HepG2 (cell line): Measurements from ENCODE around the gene UGT2A3. TPM values are rescaled to one million over a fixed set of nuclear protein-coding genes. Genes with fewer than 3 reads are reported as not detected.

ENCODE experiments used
- ATAC-seq: fragments of 200-7000 bp; cut with Tn5 transposase; 3 replicates; pipeline ENCODE4 v1.9.1; 2020; ENCODE audit warnings: mild to moderate bottlenecking, moderate library complexity
- BruUV-seq: library from RNA; stranded (reverse); fragments of 400-500 nt; replicated peaks from 2 replicates; lab custom pipeline; 2021; lab: Mats Ljungman, UMichigan
- CTCF ChIA-PET: fragments of 300-600 bp; formaldehyde crosslinking; extraction: SDS; loops from one replicate; lab custom pipeline; 2021; ENCODE audit warnings: low total read pairs, inconsistent platforms, low intra/inter-chr PET ratio; lab: Yijun Ruan, JAX
- POLR2A ChIA-PET: fragments of 350-600 bp; sonication (Branson Sonifier 250); formaldehyde crosslinking; loops from one replicate; lab custom pipeline; 2020; ENCODE audit warnings: antibody characterized with exemption, inconsistent platforms; lab: Yijun Ruan, JAX
- DNase-seq: peaks from one replicate; pipeline ENCODE4 v3.0.0-alpha.2; 2015; ENCODE audit warnings: low spot score
- FAIRE-seq: peaks from 3 replicates; lab custom pipeline; 2011; peaks lifted over from hg19 to GRCh38; lab: Jason Lieb, UNC
- H2AFZ ChIP-seq: one replicate; pipeline ENCODE4 v1.6.1; 2011; ENCODE audit warnings: low read length, inconsistent platforms
- H3K27ac ChIP-seq: fragments of 300-600 bp; 3 replicates; pipeline ENCODE4 v1.8.0; 2011; ENCODE audit warnings: mixed run types, mild to moderate bottlenecking, mixed read lengths, low read length, inconsistent platforms; ENCODE audit not compliant: insufficient read depth; ENCODE audit errors: extremely low read length
- H3K27me3 ChIP-seq, 2 experiments: fragments of 200-600 bp in 1 of 2; 2 replicates in 1 of 2; 3 replicates in 1 of 2; pipeline versions ENCODE4 v1.6.0 to v1.8.0; 2011; ENCODE audit warnings: low read length in 2 of 2, mild to moderate bottlenecking in 2 of 2, moderate library complexity in 2 of 2, inconsistent platforms in 1 of 2; ENCODE audit not compliant: insufficient read depth in 2 of 2, control insufficient read depth in 1 of 2
- H3K36me3 ChIP-seq, 2 experiments: fragments of 200-600 bp in 1 of 2; replicated peaks in 1 of 2; 2 replicates in 1 of 2; 3 replicates in 1 of 2; pipeline versions ENCODE4 v1.5.1 to v1.8.0; 2011; ENCODE audit warnings: low read length in 2 of 2, inconsistent platforms in 1 of 2; ENCODE audit not compliant: insufficient read depth in 2 of 2, control insufficient read depth in 1 of 2
- H3K4me1 ChIP-seq: 2 replicates; pipeline ENCODE4 v1.5.1; 2012; ENCODE audit warnings: low read length, inconsistent platforms; ENCODE audit not compliant: insufficient read depth
- H3K4me2 ChIP-seq: 2 replicates; pipeline ENCODE4 v1.6.0; 2011; ENCODE audit warnings: low read depth, low read length, inconsistent platforms
- H3K4me3 ChIP-seq, 3 experiments: fragments of 200-600 bp in 1 of 3; sonication (generic), shearing (Covaris generic) in 1 of 3; replicated peaks in 1 of 3; 2 replicates each; pipeline ENCODE4 v1.5.1; 2011 to 2016; ENCODE audit warnings: low read length in 3 of 3, inconsistent platforms in 2 of 3, low read depth in 2 of 3, mild to moderate bottlenecking in 2 of 3, control low read depth in 1 of 3, mixed read lengths in 1 of 3; ENCODE audit not compliant: insufficient read depth in 1 of 3
- H3K79me2 ChIP-seq: one replicate; pipeline ENCODE4 v1.6.1; 2011; ENCODE audit warnings: low read length, inconsistent platforms; ENCODE audit not compliant: insufficient read depth
- H3K9ac ChIP-seq: 2 replicates; pipeline ENCODE4 v1.6.0; 2011; ENCODE audit warnings: mild to moderate bottlenecking, low read depth, low read length, inconsistent platforms; ENCODE audit not compliant: insufficient read depth
- H3K9me3 ChIP-seq: 2 replicates; pipeline ENCODE4 v1.5.1; 2012; ENCODE audit warnings: mild to moderate bottlenecking, low read length
- H4K20me1 ChIP-seq: 2 replicates; pipeline ENCODE4 v1.6.0; 2011; ENCODE audit warnings: inconsistent platforms, mild to moderate bottlenecking, low read length, moderate library complexity; ENCODE audit not compliant: insufficient read depth
- ARNTL ChIP-seq: sonication (generic); formaldehyde crosslinking; IDR thresholded peaks from 2 replicates; pipeline ENCODE4 v1.4.0; 2020; ENCODE audit warnings: mild to moderate bottlenecking, missing genetic modification reagents
- BRCA1 ChIP-seq: sonication (generic); formaldehyde crosslinking; IDR thresholded peaks from 2 replicates; pipeline ENCODE4 v1.4.0; 2020; ENCODE audit warnings: missing genetic modification reagents
- CREB1 ChIP-seq, 2 experiments: fragments of 450-650 bp in 1 of 2; IDR thresholded peaks; 2 replicates each; pipeline ENCODE4 v1.6.1; 2016 to 2017; ENCODE audit warnings: control low read depth in 1 of 2, mild to moderate bottlenecking in 1 of 2, missing compliant biosample characterization in 1 of 2, missing genetic modification characterization in 1 of 2
- DNMT3B ChIP-seq: conservative IDR thresholded peaks from 2 replicates; pipeline ENCODE4 v1.6.1; 2016; ENCODE audit warnings: missing biosample characterization, control low read depth
- ETV6 ChIP-seq: sonication (generic); formaldehyde crosslinking; conservative IDR thresholded peaks from 2 replicates; pipeline ENCODE4 v1.4.0; 2020; ENCODE audit warnings: missing genetic modification reagents
- FLYWCH1 ChIP-seq: sonication (generic); formaldehyde crosslinking; IDR thresholded peaks from 2 replicates; pipeline ENCODE4 v1.8.1; 2023; ENCODE audit warnings: mild to moderate bottlenecking, missing genetic modification reagents
- FOSL1 ChIP-seq: sonication (generic); formaldehyde crosslinking; IDR thresholded peaks from 2 replicates; pipeline ENCODE4 v1.9.0; 2021; ENCODE audit warnings: missing genetic modification reagents, borderline replicate concordance
- FOSL2 ChIP-seq: sonication (generic); formaldehyde crosslinking; IDR thresholded peaks from 2 replicates; pipeline ENCODE4 v1.4.0; 2020; ENCODE audit warnings: missing genetic modification reagents
- KLF12 ChIP-seq: sonication (generic); formaldehyde crosslinking; IDR thresholded peaks from 2 replicates; pipeline ENCODE4 v1.4.0; 2020; ENCODE audit warnings: missing genetic modification reagents, borderline replicate concordance
- MATR3 ChIP-seq: sonication (generic); formaldehyde crosslinking; IDR thresholded peaks from 2 replicates; pipeline ENCODE4 v1.4.0; 2020; ENCODE audit warnings: missing genetic modification reagents
- MTA3 ChIP-seq: sonication (generic); formaldehyde crosslinking; IDR thresholded peaks from 2 replicates; pipeline ENCODE4 v1.4.0; 2020; ENCODE audit warnings: missing genetic modification reagents
- PAX8 ChIP-seq: sonication (generic); formaldehyde crosslinking; IDR thresholded peaks from 2 replicates; pipeline ENCODE4 v1.8.0; 2022; ENCODE audit warnings: mild to moderate bottlenecking, missing genetic modification reagents, borderline replicate concordance
- RNF219 ChIP-seq: sonication (generic); formaldehyde crosslinking; IDR thresholded peaks from 2 replicates; pipeline ENCODE4 v1.5.0; 2020; ENCODE audit warnings: mild to moderate bottlenecking, missing genetic modification reagents
- SALL1 ChIP-seq: sonication (generic); formaldehyde crosslinking; IDR thresholded peaks from 2 replicates; pipeline ENCODE4 v1.8.0; 2022; ENCODE audit warnings: mild to moderate bottlenecking, missing genetic modification reagents
- SP4 ChIP-seq: sonication (generic); formaldehyde crosslinking; IDR thresholded peaks from 2 replicates; pipeline ENCODE4 v1.8.1; 2023; ENCODE audit warnings: mild to moderate bottlenecking, missing genetic modification reagents
- ZNF432 ChIP-seq: sonication (generic); formaldehyde crosslinking; IDR thresholded peaks from 2 replicates; pipeline ENCODE4 v1.5.0; 2020; ENCODE audit warnings: missing genetic modification reagents, mild to moderate bottlenecking, borderline replicate concordance
- ZXDC ChIP-seq: sonication (generic); formaldehyde crosslinking; IDR thresholded peaks from 2 replicates; pipeline ENCODE4 v1.5.0; 2020; ENCODE audit warnings: mild to moderate bottlenecking, missing genetic modification reagents
- WGBS: methylation state at CpG from one replicate; pipeline ENCODE4 v1.1.6; 2017; ENCODE audit warnings: low lambda C conversion rate; 5-methylcytosine and 5-hydroxymethylcytosine counted together
- in situ Hi-C: cut with HindIII; loops from 2 replicates; pipeline ENCODE4 v1.10.0; 2017; ENCODE audit warnings: low pct_unique_long_range_greater_than_20kb; ENCODE audit not compliant: extremely low pct_ligation_motif_present
- intact Hi-C: fragments of 100-400 bp; cut with micrococcal nuclease; formaldehyde crosslinking; loops from one replicate; pipeline ENCODE4 v1.10.0; 2022; ENCODE audit not compliant: unreplicated experiment
- polyA plus RNA-seq, 8 experiments: library from polyadenylated mRNA; depleted of rRNA in 3 of 8; stranded (reverse) in 7 of 8; unstranded in 1 of 8; fragments of >200 nt; fragmentation: Illumina TruSeq in 4 of 8; extraction: Trizol in 4 of 8; gene quantifications; 2 replicates each; pipeline versions ENCODE4 v1.2.1 to v1.2.3, GENCODE V29; 2011 to 2016; ENCODE audit warnings: low read depth in 4 of 8, missing spikeins in 1 of 8, mixed read lengths in 1 of 8; ENCODE audit not compliant: insufficient read depth in 1 of 8
- total RNA-seq, 5 experiments: library from RNA; depleted of rRNA; stranded (reverse); fragments of >200 nt; fragmentation: Illumina TruSeq; extraction: Trizol; gene quantifications; 2 replicates each; pipeline ENCODE4 v1.2.3, GENCODE V29; 2016; ENCODE audit warnings: low read depth in 1 of 5
- TF ChIP-seq, protein P1 (sequence below): sonication (generic); formaldehyde crosslinking; IDR thresholded peaks from 2 replicates; pipeline ENCODE4 v1.4.0; 2020; ENCODE audit warnings: missing genetic modification reagents, mild to moderate bottlenecking, borderline replicate concordance

Gene UGT2A3
- total and polyA plus RNA-seq, 2 of the 13 experiments (the other 11 are each of a cell fraction or from before 2014, with no cell fraction given) = 61.3 to 97.2 TPM

DNA sequence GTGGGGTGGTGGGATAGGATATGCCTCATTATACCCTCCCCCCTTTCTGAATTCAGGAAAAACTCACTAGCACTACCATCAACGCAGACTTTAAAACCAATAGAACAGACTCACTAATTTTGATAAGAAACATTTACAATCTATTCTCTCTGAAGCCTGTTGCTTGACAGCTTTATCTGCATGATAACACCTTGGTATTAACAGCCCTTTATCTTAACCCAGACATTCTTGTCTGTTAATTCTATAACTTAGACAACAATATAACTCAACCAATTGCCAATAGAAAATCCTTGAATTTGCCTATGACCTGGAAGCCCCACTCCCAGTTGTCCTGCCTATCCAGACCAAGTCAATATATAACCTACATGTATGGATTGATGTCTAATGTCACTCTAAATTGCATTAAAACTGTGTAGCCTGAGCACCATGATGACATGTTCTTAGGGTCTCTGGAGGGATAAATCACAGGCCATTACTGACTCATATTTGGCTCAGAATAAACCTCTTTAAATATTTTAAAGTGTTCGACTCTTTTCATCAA lies 1.5 kb upstream of the UGT2A3 start:
- H3K27ac ChIP-seq = peak overlapping the region; percentile 66
- no peak overlapping the region for H3K4me3 ChIP-seq
- DNase-seq (no peak), FAIRE-seq (no peak), ATAC-seq (no peak)
- intact Hi-C loops (loop anchor here (5.0 to 10.0 kb wide), 2 partner anchors 136 to 212 kb away; partner anchors contain the start of gene UGT2B10), in situ Hi-C loops (no loop called here)
- H3K36me3 ChIP-seq = no peaks in the 10 kb centered on the region
- peaks cover 28% of the 10 kb centered on the region for H3K79me2 ChIP-seq
- no peaks in the 10 kb centered on the region for H4K20me1 ChIP-seq
- H3K9me3 ChIP-seq = no peaks in the 10 kb centered on the region
- H3K4me2 ChIP-seq = no peak overlapping the region
- no peak overlapping the region for H3K9ac ChIP-seq
- H3K27me3 ChIP-seq = no peaks in the 10 kb centered on the region
- 93% methylated on average over 2 of the region's 2 CpGs for WGBS
- H3K4me1 ChIP-seq = peaks cover 58% of the 10 kb centered on the region
- H2AFZ ChIP-seq = no peak overlapping the region
- BruUV-seq = no TSS peak
- CTCF ChIA-PET = no interaction called here
- POLR2A ChIA-PET = interaction anchor here (1.2 to 1.9 kb wide), 5 partner anchors 48 to 220 kb away, joined by 3 to 6 read pairs (median 4); no protein-coding TSS in a partner anchor
- TF ChIP-seq PAX8 (CRISPR knock-in tag) (no peak), MTA3 (CRISPR knock-in tag) (no peak), RNF219 (CRISPR knock-in tag) (no peak), MATR3 (CRISPR knock-in tag) (no peak), SP4 (CRISPR knock-in tag) (no peak), ETV6 (CRISPR knock-in tag) (no peak), SALL1 (CRISPR knock-in tag) (no peak), BRCA1 (no peak), DNMT3B (CRISPR knock-in tag) (no peak), FLYWCH1 (CRISPR knock-in tag) (no peak), CREB1 (IDR thresholded peaks at IDR 0.05) (no peak), CREB1 (CRISPR knock-in tag; IDR thresholded peaks at IDR 0.05) (no peak), ZNF432 (no peak), FOSL1 (CRISPR knock-in tag) (no peak), KLF12 (CRISPR knock-in tag) (no peak), ARNTL (no peak), ZXDC (CRISPR knock-in tag) (no peak), FOSL2 (CRISPR knock-in tag) (no peak)
- TF ChIP-seq, protein P1, sequence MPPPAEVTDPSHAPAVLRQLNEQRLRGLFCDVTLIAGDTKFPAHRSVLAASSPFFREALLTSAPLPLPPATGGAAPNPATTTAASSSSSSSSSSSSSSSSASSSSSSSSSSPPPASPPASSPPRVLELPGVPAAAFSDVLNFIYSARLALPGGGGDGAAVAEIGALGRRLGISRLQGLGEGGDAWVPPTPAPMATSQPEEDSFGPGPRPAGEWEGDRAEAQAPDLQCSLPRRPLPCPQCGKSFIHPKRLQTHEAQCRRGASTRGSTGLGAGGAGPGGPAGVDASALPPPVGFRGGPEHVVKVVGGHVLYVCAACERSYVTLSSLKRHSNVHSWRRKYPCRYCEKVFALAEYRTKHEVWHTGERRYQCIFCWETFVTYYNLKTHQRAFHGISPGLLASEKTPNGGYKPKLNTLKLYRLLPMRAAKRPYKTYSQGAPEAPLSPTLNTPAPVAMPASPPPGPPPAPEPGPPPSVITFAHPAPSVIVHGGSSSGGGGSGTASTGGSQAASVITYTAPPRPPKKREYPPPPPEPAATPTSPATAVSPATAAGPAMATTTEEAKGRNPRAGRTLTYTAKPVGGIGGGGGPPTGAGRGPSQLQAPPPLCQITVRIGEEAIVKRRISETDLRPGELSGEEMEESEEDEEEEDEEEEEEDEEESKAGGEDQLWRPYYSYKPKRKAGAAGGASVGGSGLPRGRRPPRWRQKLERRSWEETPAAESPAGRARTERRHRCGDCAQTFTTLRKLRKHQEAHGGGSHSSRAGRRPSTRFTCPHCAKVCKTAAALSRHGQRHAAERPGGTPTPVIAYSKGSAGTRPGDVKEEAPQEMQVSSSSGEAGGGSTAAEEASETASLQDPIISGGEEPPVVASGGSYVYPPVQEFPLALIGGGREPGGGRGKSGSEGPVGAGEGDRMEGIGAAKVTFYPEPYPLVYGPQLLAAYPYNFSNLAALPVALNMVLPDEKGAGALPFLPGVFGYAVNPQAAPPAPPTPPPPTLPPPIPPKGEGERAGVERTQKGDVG (CRISPR knock-in tag) = no peak
